GM13977 (cell line): Measurements from ENCODE around the gene OXCT1.

Experiments used
- DNase-seq: peaks from one replicate; pipeline ENCODE4 v3.0.0; 2012; ENCODE audit warnings: low spot score
- in situ Hi-C: fragments of 300-500 bp; cut with MboI; formaldehyde crosslinking; loops from one replicate; pipeline ENCODE4 v1.12.0; 2022; ENCODE audit warnings: low sequenced_read_pairs, low pct_unique_long_range_greater_than_20kb, mixed read lengths, inconsistent platforms; ENCODE audit not compliant: unreplicated experiment
- TF ChIP-seq, protein P1 (sequence below): IDR thresholded peaks from 2 replicates; pipeline ENCODE4 v1.5.1; 2012; ENCODE audit warnings: mild to moderate bottlenecking, control low read depth; ENCODE audit not compliant: insufficient read depth; ENCODE audit errors: extremely low read depth, missing control alignments

Gene OXCT1

DNA sequence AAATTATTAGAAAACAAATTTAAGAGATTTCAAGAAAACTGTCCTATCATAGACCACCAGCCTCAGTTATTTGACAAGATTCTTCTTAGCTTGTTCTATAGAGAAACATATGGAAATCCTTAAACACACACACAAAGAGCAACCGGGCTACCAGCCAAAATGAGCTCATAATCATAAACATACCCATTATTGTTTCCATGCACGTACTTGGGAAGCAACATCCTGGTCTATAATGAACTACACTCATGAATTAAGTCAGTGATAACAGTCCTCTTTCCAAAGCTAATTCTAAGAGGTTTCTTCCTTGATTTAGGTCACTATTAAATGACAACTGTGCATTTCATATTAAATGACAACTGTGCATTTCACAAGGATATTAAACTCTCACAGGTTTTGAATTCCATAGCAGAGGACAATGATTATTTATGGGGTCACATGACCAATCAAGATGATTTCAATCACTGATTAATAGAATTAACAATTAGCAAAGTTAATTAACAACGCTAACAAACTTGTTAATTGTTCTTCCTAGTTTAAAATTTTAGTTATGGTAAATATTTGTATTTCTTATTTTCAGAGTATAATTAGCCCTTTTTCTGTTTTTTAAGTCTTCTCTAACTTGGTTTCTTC is 77.0 kb downstream of the OXCT1 start:
- in situ Hi-C loops, result no loop called here
- TF ChIP-seq, protein P1, sequence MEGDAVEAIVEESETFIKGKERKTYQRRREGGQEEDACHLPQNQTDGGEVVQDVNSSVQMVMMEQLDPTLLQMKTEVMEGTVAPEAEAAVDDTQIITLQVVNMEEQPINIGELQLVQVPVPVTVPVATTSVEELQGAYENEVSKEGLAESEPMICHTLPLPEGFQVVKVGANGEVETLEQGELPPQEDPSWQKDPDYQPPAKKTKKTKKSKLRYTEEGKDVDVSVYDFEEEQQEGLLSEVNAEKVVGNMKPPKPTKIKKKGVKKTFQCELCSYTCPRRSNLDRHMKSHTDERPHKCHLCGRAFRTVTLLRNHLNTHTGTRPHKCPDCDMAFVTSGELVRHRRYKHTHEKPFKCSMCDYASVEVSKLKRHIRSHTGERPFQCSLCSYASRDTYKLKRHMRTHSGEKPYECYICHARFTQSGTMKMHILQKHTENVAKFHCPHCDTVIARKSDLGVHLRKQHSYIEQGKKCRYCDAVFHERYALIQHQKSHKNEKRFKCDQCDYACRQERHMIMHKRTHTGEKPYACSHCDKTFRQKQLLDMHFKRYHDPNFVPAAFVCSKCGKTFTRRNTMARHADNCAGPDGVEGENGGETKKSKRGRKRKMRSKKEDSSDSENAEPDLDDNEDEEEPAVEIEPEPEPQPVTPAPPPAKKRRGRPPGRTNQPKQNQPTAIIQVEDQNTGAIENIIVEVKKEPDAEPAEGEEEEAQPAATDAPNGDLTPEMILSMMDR, result no peak
- no peak for DNase-seq

- in situ Hi-C loops, result no loop called here
- TF ChIP-seq, protein P1, result no peak
- no peak for DNase-seq
Measured at GRCh38 chr5:41790038-41790776, 80.0 kb downstream of the OXCT1 start.

GRCh38 chr5:41789434-41789833 is 80.8 kb downstream of the OXCT1 start:
- in situ Hi-C loops, result no loop called here
- DNase-seq, result no peak
- TF ChIP-seq, protein P1, result no peak

- TF ChIP-seq, protein P1, result no peak
- in situ Hi-C loops, result no loop called here
- DNase-seq, result no peak
Measured at GRCh38 chr5:41788941-41789368, 81.3 kb downstream of the OXCT1 start.

DNA sequence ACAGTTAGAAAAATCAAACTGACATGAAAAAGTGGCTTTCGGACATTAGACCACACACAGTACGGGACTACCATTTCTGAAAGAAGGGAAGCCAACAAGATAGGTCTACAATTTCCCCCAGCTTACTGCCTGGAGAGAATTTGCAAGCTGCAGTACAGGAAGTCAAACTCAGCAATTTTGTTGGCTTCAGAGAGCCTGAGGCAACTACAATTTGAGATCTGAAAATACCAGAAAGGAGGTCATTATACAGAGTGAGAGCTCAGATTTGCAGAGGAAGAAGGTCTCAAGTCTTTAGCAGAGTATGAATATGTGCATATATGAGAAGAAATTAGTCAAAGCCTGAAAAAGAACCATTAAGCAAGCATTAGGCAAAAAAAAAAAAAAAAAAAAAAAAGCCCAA is 83.0 kb downstream of the OXCT1 start:
- DNase-seq, result no peak
- in situ Hi-C loops, result no loop called here
- TF ChIP-seq, protein P1, result no peak

DNA sequence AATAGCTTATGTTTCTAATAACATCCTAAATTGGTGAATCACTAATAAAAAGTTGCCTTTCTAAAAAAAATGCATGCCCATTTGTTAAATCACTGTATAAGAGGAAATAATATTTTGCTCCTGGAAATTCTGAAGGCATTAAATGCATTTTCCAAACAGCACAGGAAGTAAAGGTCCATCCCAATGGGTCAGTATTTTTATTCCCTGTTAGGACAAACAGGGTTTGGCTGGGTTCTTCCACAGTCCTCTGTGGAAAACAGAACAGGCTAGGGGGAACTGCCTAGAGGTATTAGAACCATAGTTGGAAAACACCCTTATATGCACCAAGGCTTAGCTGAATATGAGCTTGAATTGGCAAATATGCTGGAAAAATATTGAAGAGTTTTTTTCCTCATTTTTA is 85.2 kb downstream of the OXCT1 start:
- DNase-seq, result no peak
- in situ Hi-C loops, result no loop called here
- TF ChIP-seq, protein P1, result no peak
